Breast epithelium (tissue), 3 donors: Measurements from ENCODE around the gene GGPS1.

Experiments used
- POLR2A ChIP-seq: fragments of 450-650 bp; IDR thresholded peaks from one replicate; pipeline ENCODE4 v1.6.1; 2016; ENCODE audit warnings: antibody characterized with exemption, mild to moderate bottlenecking, moderate library complexity
- TF ChIP-seq, protein P1 (sequence below), 3 donors: fragments of 450-650 bp; IDR thresholded peaks; one replicate each; pipeline ENCODE4 v1.5.1; 2016 to 2017; ENCODE audit warnings: antibody characterized with exemption in 3 of 3, mild to moderate bottlenecking in 3 of 3, moderate library complexity in 3 of 3

DNA sequence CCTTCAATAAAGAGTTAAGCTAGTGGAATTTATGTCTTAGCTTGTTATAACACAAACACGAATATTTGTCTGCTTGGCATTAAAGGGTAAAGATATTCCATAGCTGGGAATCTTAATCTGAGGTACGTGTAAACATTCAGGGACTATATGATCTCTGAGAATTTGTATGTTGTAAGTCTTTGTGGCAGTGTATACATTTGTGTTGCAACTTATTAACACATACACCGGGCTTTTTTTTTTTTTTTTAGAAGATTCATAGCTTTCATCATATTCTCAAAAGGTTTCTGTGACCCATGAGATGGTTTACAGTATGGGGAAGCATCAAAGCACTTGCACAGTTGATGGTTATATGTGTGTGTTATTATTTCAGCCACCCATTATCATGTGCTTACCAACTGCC lies 3.0 kb downstream of the GGPS1 start:
- TF ChIP-seq POLR2A = no peak
- TF ChIP-seq, protein P1, sequence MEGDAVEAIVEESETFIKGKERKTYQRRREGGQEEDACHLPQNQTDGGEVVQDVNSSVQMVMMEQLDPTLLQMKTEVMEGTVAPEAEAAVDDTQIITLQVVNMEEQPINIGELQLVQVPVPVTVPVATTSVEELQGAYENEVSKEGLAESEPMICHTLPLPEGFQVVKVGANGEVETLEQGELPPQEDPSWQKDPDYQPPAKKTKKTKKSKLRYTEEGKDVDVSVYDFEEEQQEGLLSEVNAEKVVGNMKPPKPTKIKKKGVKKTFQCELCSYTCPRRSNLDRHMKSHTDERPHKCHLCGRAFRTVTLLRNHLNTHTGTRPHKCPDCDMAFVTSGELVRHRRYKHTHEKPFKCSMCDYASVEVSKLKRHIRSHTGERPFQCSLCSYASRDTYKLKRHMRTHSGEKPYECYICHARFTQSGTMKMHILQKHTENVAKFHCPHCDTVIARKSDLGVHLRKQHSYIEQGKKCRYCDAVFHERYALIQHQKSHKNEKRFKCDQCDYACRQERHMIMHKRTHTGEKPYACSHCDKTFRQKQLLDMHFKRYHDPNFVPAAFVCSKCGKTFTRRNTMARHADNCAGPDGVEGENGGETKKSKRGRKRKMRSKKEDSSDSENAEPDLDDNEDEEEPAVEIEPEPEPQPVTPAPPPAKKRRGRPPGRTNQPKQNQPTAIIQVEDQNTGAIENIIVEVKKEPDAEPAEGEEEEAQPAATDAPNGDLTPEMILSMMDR (IDR thresholded peaks at IDR 0.05) = no peak
